ENCODE measurements around the gene AP1M1.

DNA sequence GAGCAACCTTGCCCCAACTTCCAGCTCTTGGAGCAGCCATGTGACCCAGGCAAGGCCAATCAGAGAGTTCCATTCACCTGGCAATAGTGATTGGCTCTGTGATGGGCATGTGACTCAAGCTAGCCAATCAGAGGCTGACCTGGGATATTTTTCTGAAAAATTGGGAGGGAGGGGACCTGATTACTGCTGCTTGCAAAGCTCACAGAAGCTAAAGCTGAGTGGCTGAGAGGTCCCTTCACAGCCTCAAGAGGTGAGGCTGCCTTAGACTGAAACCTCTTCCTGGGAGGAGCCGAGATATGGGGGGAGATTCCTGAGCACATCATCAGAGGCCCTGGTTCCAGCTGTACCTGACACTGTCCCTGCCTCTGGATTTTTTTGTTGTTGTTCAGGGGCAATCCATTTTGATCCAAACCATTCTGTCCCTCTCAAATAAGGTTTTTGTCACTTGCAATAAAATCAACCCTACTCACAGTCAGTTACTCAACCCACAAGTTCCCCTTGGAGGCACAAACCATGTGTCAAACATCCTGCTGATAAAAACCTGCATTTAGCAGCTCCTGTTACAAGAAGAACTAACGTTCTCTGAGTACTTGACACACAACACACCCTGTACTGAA is 29.1 kb upstream of the AP1M1 start:
- TF ChIP-seq, protein P1, sequence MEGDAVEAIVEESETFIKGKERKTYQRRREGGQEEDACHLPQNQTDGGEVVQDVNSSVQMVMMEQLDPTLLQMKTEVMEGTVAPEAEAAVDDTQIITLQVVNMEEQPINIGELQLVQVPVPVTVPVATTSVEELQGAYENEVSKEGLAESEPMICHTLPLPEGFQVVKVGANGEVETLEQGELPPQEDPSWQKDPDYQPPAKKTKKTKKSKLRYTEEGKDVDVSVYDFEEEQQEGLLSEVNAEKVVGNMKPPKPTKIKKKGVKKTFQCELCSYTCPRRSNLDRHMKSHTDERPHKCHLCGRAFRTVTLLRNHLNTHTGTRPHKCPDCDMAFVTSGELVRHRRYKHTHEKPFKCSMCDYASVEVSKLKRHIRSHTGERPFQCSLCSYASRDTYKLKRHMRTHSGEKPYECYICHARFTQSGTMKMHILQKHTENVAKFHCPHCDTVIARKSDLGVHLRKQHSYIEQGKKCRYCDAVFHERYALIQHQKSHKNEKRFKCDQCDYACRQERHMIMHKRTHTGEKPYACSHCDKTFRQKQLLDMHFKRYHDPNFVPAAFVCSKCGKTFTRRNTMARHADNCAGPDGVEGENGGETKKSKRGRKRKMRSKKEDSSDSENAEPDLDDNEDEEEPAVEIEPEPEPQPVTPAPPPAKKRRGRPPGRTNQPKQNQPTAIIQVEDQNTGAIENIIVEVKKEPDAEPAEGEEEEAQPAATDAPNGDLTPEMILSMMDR (IDR thresholded peaks at IDR 0.05), result no peak
- TF ChIP-seq POLR2A (IDR thresholded peaks at IDR 0.05), result no peak

Measured in uterus (tissue), 2 donors.